ENCODE measurements around the gene SPATA13. TPM values are rescaled to one million over a fixed set of nuclear protein-coding genes. Genes with fewer than 3 reads are reported as not detected.
"Not testable (repeated sequence)": the region's sequence is repeated elsewhere in the genome, so short reads cannot be mapped to it uniquely, and the experiment has no call there.

The SPATA13 gene
- polyA plus RNA-seq, 1 experiment: 3.6 TPM

- DNase-seq (ENCODE audit: low read depth): no peak
- POLR2A ChIA-PET: no interaction called here
- Histone ChIP-seq H3K4me3 (ENCODE audit: low read depth, low read length) (no peak overlapping the region), H3K27me3 (ENCODE audit: control insufficient read depth, insufficient read depth, low read length) (peaks cover 1% of the 10 kb centered on the region; the same call in 1 of the 2 replicates), H3K36me3 (ENCODE audit: control insufficient read depth, insufficient read depth, low read length) (no peaks in the 10 kb centered on the region)
- CTCF ChIA-PET: interaction anchor here (0.6 kb wide), 1 partner anchor 34 kb away, joined by 3 read pairs; no protein-coding TSS in a partner anchor
- no peak for TF ChIP-seq CTCF (IDR thresholded peaks at IDR 0.05; ENCODE audit: insufficient read depth, low read depth, low read length)
Measured at GRCh38 chr13:24339937-24340607, 179.6 kb downstream of the SPATA13 start.

DNA sequence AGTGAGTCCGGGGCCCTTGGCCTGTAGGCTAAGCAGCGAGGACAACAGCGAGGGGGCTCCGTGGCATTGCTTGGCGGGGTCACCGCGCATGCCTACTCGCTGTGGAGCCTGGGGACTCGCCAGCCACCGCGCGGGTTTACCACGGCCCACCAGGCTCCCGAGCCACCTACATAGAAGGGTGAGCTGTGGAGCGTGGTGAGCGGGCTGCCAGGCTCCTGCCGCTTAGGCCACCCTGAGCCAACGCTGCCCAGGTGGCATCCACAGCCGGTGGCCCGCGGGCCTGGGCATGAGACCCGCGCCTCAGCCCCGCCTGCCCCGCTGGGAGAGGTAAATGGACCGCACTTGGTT, 180.1 kb downstream of the SPATA13 start:
- no peak for TF ChIP-seq CTCF (IDR thresholded peaks at IDR 0.05; ENCODE audit: insufficient read depth, low read depth, low read length)
- no peaks in the 10 kb centered on the region for H3K36me3 ChIP-seq (ENCODE audit: control insufficient read depth, insufficient read depth, low read length)
- no peak for DNase-seq (ENCODE audit: low read depth)
- ChIA-PET POLR2A (no interaction called here), CTCF (no interaction called here)
- H3K27me3 ChIP-seq (ENCODE audit: control insufficient read depth, insufficient read depth, low read length): no peaks in the 10 kb centered on the region
- no peak overlapping the region for H3K4me3 ChIP-seq (ENCODE audit: low read depth, low read length)

DNA sequence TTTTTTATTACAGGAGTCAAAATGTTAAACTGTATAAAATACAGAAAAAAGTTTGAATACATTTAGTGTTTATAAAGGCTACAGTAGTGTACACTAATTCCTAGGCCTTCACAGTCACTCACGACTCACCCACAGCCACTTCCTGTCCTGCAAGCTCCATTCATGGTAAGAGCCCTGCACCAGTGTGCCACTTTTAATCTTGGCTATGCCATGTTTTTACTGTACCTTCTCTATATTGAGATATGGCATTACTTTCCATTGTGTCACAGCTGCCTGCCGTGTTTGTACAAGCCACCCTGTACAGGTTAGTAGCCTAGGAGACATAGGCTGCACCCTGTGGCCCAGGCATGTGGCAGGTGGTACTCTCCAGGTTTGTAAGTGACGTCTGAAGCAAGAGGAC, 180.9 kb downstream of the SPATA13 start:
- Histone ChIP-seq H3K27me3 (ENCODE audit: control insufficient read depth, insufficient read depth, low read length) (no peaks in the 10 kb centered on the region), H3K4me3 (ENCODE audit: low read depth, low read length) (no peak overlapping the region), H3K36me3 (ENCODE audit: control insufficient read depth, insufficient read depth, low read length) (no peaks in the 10 kb centered on the region)
- no peak for TF ChIP-seq CTCF (IDR thresholded peaks at IDR 0.05; ENCODE audit: insufficient read depth, low read depth, low read length)
- ChIA-PET CTCF (interaction anchor here (0.6 kb wide), 1 partner anchor 1563 kb away, joined by 3 read pairs; no protein-coding TSS in a partner anchor), POLR2A (no interaction called here)
- no peak for DNase-seq (ENCODE audit: low read depth)

GRCh38 chr13:24348385-24348784, 187.9 kb downstream of the SPATA13 start:
- H3K4me3 ChIP-seq (ENCODE audit: low read depth, low read length): no peak overlapping the region
- no peaks in the 10 kb centered on the region for H3K36me3 ChIP-seq (ENCODE audit: control insufficient read depth, insufficient read depth, low read length)
- TF ChIP-seq CTCF (IDR thresholded peaks at IDR 0.05; ENCODE audit: insufficient read depth, low read depth, low read length): no peak
- ChIA-PET CTCF (no interaction called here), POLR2A (no interaction called here)
- no peak for DNase-seq (ENCODE audit: low read depth)
- H3K27me3 ChIP-seq (ENCODE audit: control insufficient read depth, insufficient read depth, low read length): no peaks in the 10 kb centered on the region

GRCh38 chr13:24348797-24349515, 188.4 kb downstream of the SPATA13 start:
- CTCF ChIA-PET: no interaction called here
- TF ChIP-seq CTCF (IDR thresholded peaks at IDR 0.05; ENCODE audit: insufficient read depth, low read depth, low read length): no peak
- H3K36me3 ChIP-seq (ENCODE audit: control insufficient read depth, insufficient read depth, low read length): no peaks in the 10 kb centered on the region
- H3K4me3 ChIP-seq (ENCODE audit: low read depth, low read length): no peak overlapping the region
- POLR2A ChIA-PET: no interaction called here
- H3K27me3 ChIP-seq (ENCODE audit: control insufficient read depth, insufficient read depth, low read length): no peaks in the 10 kb centered on the region
- no peak for DNase-seq (ENCODE audit: low read depth)

- H3K4me3 ChIP-seq (ENCODE audit: low read depth, low read length); H3K36me3 ChIP-seq (ENCODE audit: control insufficient read depth, insufficient read depth, low read length); CTCF ChIA-PET; POLR2A ChIA-PET; DNase-seq (ENCODE audit: low read depth); H3K27me3 ChIP-seq (ENCODE audit: control insufficient read depth, insufficient read depth, low read length): not testable (repeated sequence)
Measured at GRCh38 chr13:24349778-24350664, 189.5 kb downstream of the SPATA13 start.
